KG1 (cell line): Measurements from ENCODE around the gene LPAR2.
A peak's percentile ranks its signal among the peaks of the same experiment; 100 is the strongest.

Experiments used
- DNase-seq: peaks from one replicate; lab custom pipeline; 2025; lab: John Stamatoyannopoulos, UW

The LPAR2 gene

GRCh38 chr19:19597809-19598306, 30.2 kb downstream of the LPAR2 start:
- peak; percentile 4 for DNase-seq

GRCh38 chr19:19595171-19595701, 32.8 kb downstream of the LPAR2 start:
- DNase-seq = no peak

- no peak for DNase-seq
Measured at GRCh38 chr19:19594381-19594780, 33.6 kb downstream of the LPAR2 start.

GRCh38 chr19:19592690-19593089, 35.3 kb downstream of the LPAR2 start:
- no peak for DNase-seq

- DNase-seq = no peak
Measured at GRCh38 chr19:19591133-19591825, 36.7 kb downstream of the LPAR2 start.

GRCh38 chr19:19588546-19588945, 39.5 kb downstream of the LPAR2 start:
- no peak for DNase-seq

GRCh38 chr19:19587771-19588170, 40.2 kb downstream of the LPAR2 start:
- DNase-seq = no peak

- DNase-seq = no peak
Measured at GRCh38 chr19:19584356-19584755, 43.7 kb downstream of the LPAR2 start.

- no peak for DNase-seq
Measured at GRCh38 chr19:19582471-19582870, 45.5 kb downstream of the LPAR2 start.

- no peak for DNase-seq
Measured at GRCh38 chr19:19581391-19581790, 46.6 kb downstream of the LPAR2 start.

- DNase-seq = no peak
Measured at GRCh38 chr19:19580418-19580817, 47.6 kb downstream of the LPAR2 start.

GRCh38 chr19:19579533-19580361, 48.3 kb downstream of the LPAR2 start:
- no peak for DNase-seq

GRCh38 chr19:19578252-19578651, 49.8 kb downstream of the LPAR2 start:
- no peak for DNase-seq

GRCh38 chr19:19575411-19575810, 52.6 kb downstream of the LPAR2 start:
- no peak for DNase-seq
